Gastroesophageal sphincter (tissue), 3 donors: Measurements from ENCODE around the gene CDC123.

Source experiments
- EP300 ChIP-seq: sonication (generic); formaldehyde crosslinking; IDR thresholded peaks from one replicate; pipeline ENCODE4 v1.6.1; 2017; ENCODE audit warnings: antibody characterized with exemption, mild to moderate bottlenecking
- POLR2A ChIP-seq, 2 donors: fragments of 450-650 bp; IDR thresholded peaks; one replicate each; pipeline ENCODE4 v1.6.1; 2017; ENCODE audit warnings: antibody characterized with exemption in 2 of 2, mild to moderate bottlenecking in 2 of 2, moderate library complexity in 1 of 2
- POLR2AphosphoS5 ChIP-seq: sonication (generic); formaldehyde crosslinking; IDR thresholded peaks from one replicate; pipeline ENCODE4 v1.6.1; 2017; ENCODE audit warnings: antibody characterized with exemption
- TF ChIP-seq, protein P1 (sequence below), 4 experiments: fragments of 200-600 bp in 2 of 4; fragments of 450-650 bp in 2 of 4; sonication (generic) in 1 of 4; IDR thresholded peaks; one replicate each; pipeline ENCODE4 v1.5.1; 2017 to 2019; ENCODE audit warnings: antibody characterized with exemption in 4 of 4, mild to moderate bottlenecking in 2 of 4, moderate library complexity in 2 of 4

DNA sequence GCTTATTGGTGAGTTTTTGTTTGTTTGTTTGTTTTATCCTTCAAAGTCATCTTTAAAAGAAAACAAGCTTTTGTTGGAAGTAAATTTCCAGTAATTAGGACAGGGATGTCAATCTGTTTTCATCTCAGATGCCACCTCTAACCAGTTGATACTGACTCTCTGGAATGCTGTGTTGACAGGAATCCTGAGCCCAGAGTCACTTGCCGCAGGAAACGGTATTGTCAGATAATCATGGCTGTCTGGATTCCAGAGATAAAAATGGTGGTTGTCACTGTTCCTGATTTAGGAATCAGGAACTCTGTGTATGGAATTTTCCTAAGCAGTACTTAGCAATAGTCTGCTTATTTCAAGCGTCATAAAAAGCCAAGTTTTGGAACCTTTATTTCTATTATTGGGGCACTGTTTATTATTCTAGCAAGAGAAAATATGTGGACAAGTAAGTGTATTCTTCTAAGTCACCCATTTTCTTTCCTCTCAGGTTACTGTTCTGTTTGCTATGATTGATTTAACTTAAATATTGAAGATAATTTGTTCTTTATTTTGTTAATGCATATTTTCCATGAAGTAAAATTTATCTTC is 39.2 kb downstream of the CDC123 start:
- TF ChIP-seq, protein P1, sequence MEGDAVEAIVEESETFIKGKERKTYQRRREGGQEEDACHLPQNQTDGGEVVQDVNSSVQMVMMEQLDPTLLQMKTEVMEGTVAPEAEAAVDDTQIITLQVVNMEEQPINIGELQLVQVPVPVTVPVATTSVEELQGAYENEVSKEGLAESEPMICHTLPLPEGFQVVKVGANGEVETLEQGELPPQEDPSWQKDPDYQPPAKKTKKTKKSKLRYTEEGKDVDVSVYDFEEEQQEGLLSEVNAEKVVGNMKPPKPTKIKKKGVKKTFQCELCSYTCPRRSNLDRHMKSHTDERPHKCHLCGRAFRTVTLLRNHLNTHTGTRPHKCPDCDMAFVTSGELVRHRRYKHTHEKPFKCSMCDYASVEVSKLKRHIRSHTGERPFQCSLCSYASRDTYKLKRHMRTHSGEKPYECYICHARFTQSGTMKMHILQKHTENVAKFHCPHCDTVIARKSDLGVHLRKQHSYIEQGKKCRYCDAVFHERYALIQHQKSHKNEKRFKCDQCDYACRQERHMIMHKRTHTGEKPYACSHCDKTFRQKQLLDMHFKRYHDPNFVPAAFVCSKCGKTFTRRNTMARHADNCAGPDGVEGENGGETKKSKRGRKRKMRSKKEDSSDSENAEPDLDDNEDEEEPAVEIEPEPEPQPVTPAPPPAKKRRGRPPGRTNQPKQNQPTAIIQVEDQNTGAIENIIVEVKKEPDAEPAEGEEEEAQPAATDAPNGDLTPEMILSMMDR (IDR thresholded peaks at IDR 0.05) = no peak
- TF ChIP-seq POLR2A (IDR thresholded peaks at IDR 0.05) (no peak), POLR2AphosphoS5 (no peak), EP300 (no peak)
